ENCODE results near the gene FANCC.

FANCC gene

GRCh38 chr9:95143591-95144561 is 173.6 kb downstream of the FANCC start:
- no peak overlapping the region for H3K4me3 ChIP-seq (ENCODE audit: low read depth, low read length)
- DNase-seq (ENCODE audit: low read depth): no peak
- TF ChIP-seq, protein P1, sequence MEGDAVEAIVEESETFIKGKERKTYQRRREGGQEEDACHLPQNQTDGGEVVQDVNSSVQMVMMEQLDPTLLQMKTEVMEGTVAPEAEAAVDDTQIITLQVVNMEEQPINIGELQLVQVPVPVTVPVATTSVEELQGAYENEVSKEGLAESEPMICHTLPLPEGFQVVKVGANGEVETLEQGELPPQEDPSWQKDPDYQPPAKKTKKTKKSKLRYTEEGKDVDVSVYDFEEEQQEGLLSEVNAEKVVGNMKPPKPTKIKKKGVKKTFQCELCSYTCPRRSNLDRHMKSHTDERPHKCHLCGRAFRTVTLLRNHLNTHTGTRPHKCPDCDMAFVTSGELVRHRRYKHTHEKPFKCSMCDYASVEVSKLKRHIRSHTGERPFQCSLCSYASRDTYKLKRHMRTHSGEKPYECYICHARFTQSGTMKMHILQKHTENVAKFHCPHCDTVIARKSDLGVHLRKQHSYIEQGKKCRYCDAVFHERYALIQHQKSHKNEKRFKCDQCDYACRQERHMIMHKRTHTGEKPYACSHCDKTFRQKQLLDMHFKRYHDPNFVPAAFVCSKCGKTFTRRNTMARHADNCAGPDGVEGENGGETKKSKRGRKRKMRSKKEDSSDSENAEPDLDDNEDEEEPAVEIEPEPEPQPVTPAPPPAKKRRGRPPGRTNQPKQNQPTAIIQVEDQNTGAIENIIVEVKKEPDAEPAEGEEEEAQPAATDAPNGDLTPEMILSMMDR (IDR thresholded peaks at IDR 0.05; ENCODE audit: low read depth, low read length, missing control alignments): no peak

- no peak overlapping the region for H3K4me3 ChIP-seq (ENCODE audit: low read depth, low read length)
- no peak for DNase-seq (ENCODE audit: low read depth)
- TF ChIP-seq, protein P1 (IDR thresholded peaks at IDR 0.05; ENCODE audit: low read depth, low read length, missing control alignments): no peak
Observed at GRCh38 chr9:95142728-95143127, 174.8 kb downstream of the FANCC start.

DNA sequence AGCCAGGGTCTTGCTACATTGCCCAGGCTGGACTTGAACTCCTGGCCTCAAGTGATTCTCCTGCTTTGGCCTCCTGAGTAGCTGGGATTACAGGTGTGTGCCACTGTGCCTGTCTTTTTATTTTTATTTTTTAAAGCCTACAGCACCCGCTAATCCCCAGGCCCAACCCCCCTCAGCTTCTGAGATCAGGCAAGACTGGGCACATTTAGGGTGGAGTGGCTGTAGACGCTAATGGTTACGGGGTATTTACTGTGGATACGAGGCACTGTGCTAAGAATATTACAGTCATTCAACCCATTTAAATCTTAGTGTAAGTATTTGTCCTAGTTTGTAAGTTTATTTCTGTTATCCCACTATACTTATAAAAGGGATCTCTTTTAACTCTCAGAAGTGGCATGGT is 175.2 kb downstream of the FANCC start:
- H3K4me3 ChIP-seq (ENCODE audit: low read depth, low read length): no peak overlapping the region
- DNase-seq (ENCODE audit: low read depth): no peak
- TF ChIP-seq, protein P1 (IDR thresholded peaks at IDR 0.05; ENCODE audit: low read depth, low read length, missing control alignments): no peak

DNA sequence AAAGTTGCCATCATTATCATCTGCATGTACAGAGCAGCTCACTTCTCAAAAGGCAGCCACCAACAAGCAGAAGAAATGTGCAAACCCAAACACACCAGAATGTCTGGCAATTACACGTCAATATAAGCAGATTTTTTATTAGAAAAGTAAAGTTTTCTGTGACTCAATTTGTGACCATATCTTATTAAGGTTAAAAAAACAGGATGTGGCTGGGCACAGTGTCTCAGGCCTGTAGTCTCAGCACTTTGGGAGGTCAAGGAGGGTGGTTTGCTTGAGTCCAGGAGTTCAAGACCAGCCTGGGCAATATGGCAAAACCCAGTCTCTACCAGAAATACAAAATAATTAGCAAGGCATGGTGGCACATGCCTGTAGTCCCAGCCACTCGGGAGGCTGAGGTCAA is 176.7 kb downstream of the FANCC start:
- TF ChIP-seq, protein P1 (IDR thresholded peaks at IDR 0.05; ENCODE audit: low read depth, low read length, missing control alignments): no peak
- no peak for DNase-seq (ENCODE audit: low read depth)
- H3K4me3 ChIP-seq (ENCODE audit: low read depth, low read length): no peak overlapping the region

DNA sequence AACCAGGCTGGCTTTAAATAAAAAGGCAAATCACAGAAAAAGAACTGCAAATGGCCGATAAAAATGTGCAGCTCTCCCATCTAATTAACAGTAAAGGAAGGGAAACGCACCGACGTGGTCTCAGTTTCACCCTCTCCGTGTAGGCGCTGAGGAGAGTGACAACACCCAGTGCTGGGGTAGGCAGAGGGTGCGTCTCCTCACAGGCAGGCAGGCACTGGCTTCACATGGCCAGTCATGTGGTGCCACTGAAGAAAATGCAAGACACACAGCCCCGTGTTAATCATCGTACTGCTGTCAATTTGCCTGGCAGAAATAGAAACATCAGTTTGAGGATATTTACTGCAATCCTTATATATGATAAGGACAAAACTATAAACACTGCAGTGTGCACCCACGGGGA is 178.4 kb downstream of the FANCC start:
- TF ChIP-seq, protein P1 (IDR thresholded peaks at IDR 0.05; ENCODE audit: low read depth, low read length, missing control alignments): no peak
- DNase-seq (ENCODE audit: low read depth): no peak

DNA sequence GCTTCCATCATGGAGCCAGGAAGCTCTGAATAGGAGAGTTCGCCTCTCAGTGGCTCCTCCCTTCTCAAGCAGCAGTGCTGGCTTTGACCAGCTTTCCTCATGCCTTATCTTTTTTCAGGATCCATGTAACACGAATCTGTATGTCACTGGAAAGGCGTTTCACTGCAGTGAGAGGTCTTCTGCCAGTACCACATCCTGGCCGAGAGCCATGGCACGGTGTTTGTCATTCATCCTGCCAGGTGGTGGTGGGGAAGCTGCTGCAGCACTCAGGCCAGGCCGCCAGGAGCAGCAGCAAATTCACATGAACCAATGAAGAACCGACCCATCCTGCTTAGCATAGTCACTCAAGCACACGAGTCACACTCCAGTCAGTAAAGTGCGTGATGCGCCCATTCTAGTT is 179.0 kb downstream of the FANCC start:
- no peak for DNase-seq (ENCODE audit: low read depth)
- no peak overlapping the region for H3K4me3 ChIP-seq (ENCODE audit: low read depth, low read length)
- TF ChIP-seq, protein P1 (IDR thresholded peaks at IDR 0.05; ENCODE audit: low read depth, low read length, missing control alignments): no peak

More for the DNA sequence above, 178.4 kb downstream of the FANCC start:
- no peak overlapping the region for H3K4me3 ChIP-seq (ENCODE audit: low read depth, low read length)

Measured in GM12864 (cell line).